ENCODE data around the gene ZNF236.
"Not testable (repeated sequence)": the region's sequence is repeated elsewhere in the genome, so short reads cannot be mapped to it uniquely, and the experiment has no call there.

Gene ZNF236

DNA sequence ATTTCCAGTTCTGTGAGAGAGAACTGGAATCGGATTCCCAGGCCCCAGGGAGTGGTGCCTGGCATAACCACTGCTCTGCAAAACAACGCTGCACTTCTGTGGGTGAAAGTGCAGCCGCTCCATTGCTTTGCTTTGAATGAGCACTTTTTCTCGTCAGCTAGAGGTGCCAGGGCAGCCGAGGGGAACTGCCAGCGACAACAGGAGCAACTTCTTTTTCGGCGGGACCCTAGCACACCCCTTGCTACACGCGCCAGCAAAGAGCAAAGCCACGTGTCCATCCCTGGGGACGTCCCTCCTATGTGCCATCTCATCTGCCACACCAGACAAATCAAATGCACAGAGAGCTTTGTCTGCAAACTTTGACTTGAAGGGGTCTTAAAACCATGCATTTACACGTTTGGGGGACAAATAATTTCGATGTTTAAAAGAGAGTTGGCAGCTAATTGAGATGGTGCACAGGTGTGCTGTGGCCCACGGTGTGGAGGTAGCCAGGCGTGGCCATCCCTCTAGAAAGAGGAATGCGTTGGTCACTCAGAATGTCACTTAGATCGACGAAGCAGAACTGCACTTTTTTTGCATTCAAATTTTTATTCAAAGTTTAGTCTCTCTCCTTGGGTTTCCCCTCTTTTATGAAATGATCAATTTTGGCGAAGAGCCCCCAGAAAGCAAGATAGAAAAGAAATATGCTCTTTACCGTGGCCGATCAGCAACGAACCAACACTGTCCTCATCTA lies 158.5 kb downstream of the ZNF236 start:
- no peak for DNase-seq (ENCODE audit: low read depth)
- no peak overlapping the region for H3K4me3 ChIP-seq (ENCODE audit: low read depth, low read length)

DNA sequence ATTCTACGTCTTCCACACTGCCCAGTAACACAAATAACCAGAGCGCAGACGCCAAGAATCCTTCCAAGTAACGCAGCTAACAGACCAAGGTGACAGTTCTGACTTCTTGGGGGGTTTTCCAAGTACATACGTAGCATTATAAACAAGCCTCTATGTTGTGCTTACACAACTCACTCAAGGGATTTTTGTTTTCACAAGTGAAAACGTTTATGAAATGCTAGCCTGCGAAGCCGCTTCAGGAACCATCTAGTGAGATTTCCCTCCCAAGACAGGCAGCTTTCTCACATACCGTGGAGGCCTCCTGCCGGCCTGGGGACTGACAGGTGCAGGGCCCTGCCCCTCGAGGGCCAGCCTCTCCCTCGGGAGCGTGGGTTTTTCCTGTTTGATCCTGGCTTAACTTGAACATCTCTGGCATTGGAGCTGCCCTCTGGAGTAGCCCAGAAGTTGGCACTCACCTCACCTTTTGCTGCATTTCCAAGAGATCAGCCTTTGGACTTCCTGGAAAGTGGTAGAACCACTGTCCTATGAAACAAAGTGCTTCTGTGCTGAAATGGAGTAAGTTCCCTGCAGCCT lies 159.1 kb downstream of the ZNF236 start:
- no peak for DNase-seq (ENCODE audit: low read depth)

DNA sequence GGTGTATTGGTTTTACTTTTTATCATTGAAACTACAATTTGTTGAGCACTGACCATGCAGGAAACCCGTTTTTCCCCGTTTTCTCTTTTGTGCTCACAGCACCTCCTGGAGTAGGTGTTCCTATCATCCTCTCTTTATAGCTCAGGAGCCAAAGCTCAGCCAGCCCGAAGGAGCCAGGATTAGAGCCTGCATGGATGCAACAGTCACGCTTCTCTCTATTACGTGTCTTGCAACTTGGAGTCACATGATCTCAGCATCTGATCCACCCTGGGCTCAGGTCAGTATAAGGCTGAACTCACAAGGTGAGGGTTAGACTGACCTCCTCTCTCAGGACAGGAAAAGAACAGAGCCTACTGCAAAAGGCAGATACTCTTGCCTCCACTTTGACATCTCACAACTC lies 159.7 kb downstream of the ZNF236 start:
- DNase-seq (ENCODE audit: low read depth) = no peak
- no peak overlapping the region for H3K4me3 ChIP-seq (ENCODE audit: low read depth, low read length)

More for the DNA sequence above, 159.1 kb downstream of the ZNF236 start:
- H3K4me3 ChIP-seq (ENCODE audit: low read depth, low read length) = no peak overlapping the region

DNA sequence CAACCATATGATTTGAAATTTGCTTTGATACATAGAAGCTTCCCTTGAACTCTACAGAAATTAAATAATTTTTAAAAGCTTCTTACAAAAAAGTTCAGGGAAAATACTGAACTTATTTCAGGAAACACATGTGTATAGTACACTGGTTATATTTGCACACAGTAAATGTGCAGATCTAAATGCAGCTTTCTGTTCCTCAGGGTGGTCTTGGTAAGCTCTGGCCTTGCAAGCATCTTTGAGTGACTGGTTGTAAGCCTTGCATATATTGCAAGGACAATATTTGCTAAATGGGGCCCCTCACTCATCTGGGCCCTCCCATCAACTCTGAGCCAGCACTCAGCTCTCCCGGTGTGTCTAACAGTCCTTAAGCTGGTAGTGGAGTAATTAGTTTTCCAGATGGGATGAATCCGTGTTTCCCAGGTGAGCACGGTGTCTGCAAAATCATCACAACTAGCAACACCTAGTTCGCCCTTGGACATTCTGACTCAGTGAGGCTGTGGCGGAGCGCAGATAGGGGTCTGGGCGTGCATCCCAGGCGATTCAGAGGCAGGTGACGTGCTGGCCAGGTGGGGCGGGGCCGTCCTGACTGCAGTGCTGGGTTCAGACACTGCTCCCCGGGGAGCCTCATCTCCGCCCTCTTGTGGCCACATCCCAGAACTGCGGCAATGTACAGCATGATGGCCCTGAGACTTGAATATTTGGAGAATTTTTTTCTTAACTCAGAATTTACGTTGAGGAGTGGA lies 160.7 kb downstream of the ZNF236 start:
- no peak overlapping the region for H3K4me3 ChIP-seq (ENCODE audit: low read depth, low read length)
- peak; percentile 31 for DNase-seq (ENCODE audit: low read depth)

DNA sequence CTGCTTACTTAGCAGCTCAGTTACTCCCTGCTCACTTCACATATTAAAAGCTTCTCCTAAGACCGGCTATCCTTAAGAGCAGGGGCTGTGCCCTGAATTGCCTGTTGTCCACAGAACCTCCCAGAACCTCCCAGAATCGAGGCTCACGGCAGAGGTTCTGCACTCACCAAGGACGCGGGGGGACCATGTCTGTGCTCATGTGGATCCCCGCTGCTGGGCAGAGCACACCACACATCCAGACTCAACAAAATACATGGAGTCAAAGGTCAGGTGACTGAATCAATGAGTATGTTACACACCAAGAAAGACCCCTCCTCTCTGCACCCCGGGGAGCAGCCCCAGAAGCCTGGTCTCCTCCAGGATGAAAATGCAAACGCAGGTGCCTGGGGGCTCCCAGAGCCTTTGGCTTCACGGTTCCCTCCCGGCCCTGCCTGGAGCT lies 161.3 kb downstream of the ZNF236 start:
- no peak for DNase-seq (ENCODE audit: low read depth)
- no peak overlapping the region for H3K4me3 ChIP-seq (ENCODE audit: low read depth, low read length)

DNA sequence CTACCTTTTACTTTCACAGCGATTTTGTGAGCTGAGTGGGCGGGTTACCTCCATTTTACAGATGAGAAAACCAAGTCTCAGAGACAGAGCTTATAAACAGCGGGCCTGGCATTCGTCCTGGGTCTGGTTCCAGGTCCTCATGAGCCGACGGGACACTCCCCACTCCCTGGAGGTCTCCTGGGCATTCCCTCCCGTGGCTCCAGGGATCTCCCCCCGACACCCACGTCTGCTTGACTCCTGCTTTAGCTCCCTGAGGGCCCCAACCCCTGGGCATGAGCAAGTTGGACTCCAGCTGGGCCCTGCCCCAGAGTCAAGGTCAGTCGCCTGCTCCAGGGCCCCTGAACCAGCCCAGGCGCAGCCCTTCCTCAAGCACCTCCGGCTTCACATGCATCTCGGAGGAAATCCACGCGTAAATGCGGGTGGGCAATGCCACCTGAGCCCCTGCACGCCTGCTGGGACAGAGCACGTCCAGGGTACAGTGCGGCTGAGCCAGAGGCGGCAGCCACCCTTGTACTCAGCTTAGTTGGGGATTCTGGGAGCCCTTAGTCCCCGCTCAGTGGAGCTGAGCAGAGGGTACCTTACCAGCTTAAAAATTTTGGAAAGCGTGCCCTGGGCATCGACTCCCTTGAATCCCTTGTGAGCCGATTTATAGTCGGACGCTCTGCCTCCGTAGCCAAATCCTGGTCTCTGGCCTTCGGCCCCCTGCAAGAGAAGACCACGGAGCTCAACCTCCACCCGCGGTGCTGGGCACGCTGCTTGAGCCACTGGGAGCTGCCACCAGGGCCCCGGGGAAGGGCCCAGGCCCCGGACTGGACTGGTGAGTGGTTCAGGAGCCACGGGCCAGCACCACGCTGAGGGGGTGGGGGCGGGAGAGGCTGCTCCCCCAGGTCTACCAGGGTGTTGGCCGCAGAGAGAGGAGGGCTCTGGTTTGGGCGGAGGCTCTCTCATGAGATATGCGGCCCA lies 162.1 kb downstream of the ZNF236 start:
- DNase-seq (ENCODE audit: low read depth) = no peak
- H3K4me3 ChIP-seq (ENCODE audit: low read depth, low read length) = no peak overlapping the region

DNA sequence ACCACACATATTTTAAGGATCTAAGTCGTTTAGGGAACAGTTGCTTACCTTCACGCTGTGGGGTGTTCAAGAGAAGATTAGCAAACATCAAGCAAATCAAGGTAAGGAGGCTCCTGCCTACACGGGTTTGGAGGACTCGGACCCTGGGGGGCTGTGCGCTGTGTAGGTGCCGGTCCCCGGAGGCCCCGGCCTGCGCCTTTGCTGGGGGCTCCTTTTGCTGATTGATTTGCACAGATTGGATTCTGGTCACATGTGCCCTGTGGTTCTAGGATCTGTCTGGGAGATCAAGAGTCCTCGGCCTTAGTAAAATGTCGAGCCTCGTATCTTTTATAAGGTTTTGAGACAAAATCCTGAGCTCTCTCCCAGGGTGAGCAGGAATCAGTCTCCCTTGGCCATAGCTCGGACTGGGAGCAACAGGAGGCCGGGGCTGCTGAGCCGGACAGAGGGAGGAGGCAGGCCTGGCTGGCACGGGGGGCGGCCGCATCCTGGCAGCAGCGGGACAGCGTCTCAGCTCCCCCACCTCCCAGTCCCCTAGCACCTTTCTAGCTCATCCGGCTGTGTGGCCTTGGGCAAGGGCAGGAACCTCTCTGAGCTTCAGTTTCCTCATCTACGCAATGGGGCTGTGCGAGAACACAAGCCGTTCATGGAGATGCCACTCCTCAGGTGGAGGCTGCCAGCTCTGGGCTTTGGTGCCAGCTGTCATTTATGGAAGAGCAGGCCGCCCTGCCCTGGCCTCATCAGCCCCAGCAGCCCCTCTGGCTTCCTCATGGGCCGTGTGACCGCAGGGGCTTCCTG lies 163.0 kb downstream of the ZNF236 start:
- DNase-seq (ENCODE audit: low read depth) = no peak
- no peak overlapping the region for H3K4me3 ChIP-seq (ENCODE audit: low read depth, low read length)

DNA sequence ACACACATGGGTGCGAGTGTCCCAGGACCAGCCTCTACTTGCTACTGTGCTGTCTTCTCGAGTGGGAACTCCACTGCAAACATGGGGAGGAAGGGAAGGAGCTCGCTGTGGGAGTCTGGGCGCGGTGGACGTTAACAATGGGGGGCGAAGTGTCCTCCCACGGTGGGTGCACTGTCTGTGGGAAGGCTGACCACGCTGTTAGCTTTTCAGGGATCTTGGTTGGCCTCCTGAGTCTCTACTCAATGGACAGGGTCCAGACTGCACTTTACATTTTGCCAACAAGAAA lies 163.5 kb downstream of the ZNF236 start:
- no peak overlapping the region for H3K4me3 ChIP-seq (ENCODE audit: low read depth, low read length)
- DNase-seq (ENCODE audit: low read depth) = no peak

DNA sequence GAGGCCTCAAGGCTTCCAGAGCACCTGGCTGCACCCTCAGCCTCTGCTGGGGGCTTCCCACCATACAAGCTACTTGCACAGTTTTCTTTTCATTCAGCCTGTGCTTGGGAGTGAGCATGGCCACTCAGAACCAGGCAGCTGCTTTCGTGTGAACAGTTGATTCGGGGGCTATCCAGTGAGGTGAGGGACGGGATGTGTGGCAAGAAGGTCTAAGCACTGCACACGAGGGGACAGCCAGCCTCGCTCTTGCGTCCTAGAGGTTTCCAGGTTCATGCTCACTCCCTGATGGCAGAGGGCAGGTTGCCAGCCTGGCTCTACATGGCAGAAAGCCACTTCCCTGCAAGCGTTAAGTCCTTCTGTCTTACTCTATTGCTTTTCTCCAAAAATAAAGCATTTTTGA lies 164.0 kb downstream of the ZNF236 start:
- no peak overlapping the region for H3K4me3 ChIP-seq (ENCODE audit: low read depth, low read length)
- DNase-seq (ENCODE audit: low read depth) = no peak

DNA sequence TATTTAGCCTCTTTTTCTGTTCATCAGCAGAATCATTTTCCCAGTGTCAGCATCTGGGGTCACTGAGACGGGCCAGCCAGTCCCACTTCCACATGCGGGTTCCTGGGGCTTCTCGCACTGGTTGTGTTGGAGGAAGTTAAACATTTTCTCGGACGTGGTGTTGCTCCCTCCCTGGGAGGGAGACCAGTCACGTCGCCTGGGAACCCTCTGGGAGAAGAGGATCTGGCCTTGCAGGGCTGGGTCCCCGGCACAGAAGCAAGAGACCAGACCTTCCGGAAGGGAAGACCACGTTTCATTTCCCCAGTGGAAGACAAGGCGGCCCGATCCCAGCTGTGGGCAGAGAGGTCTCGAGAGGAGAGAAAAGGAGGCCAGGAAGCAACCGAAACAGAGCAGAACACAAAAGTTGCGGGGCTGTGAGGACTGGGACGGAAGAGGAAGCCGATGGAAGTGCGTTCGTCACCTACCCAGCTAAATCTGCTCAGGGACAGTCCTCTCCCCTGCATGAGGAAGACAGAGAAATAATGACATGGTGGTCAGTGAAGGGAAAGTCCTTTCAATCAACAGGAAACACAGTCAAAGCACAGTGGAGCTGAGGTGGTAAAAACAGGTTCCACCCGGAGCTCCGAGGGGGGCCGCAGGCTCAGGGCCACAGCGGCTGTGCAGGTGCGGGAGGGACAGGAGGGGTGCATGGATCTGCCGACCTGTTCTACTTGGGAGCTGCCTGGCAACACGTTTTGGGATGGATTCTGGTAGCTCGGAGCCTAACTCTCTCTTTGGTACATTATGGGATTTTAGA lies 165.9 kb downstream of the ZNF236 start:
- DNase-seq (ENCODE audit: low read depth) = no peak

DNA sequence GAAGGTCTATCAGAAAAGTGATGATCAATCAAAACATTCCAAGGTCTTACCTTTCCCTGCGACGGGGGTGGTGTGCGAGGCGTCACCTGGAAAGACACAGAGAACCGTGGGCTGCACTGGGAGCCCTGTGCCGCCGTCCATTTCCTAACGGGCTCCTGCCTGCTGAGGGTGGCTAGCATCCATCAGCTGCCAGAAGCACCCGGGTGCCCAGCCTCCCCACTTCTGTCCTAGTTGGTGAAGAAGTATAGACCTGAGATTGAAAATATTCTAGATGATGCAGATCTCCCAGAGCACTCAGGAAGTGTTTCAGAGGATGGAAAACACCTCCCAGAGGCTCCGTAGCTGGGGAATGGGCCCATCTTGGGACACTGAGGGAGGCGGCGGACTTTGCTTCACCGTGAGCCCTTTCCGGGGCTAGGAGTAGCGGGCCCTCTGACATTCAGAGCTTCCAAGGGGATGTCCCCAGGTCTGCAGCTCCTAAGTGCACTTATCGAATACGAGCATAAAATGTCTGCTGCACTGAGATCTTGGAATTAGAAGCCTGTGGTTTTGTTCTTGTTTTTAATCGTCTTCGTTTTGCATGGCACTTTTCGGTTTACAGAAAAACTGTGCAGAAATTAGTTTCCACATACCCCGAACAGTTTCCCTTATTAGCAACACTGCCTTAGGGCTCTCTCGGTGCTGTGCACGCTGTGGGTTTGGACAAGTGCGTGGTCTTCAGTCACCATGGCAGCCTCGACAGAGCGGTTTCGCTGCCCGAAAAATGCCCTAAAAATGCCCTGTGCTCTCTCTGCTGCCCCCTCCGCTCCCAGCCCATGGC lies 166.7 kb downstream of the ZNF236 start:
- H3K4me3 ChIP-seq (ENCODE audit: low read depth, low read length) = no peak overlapping the region
- no peak for DNase-seq (ENCODE audit: low read depth)

More for the DNA sequence above, 165.9 kb downstream of the ZNF236 start:
- no peak overlapping the region for H3K4me3 ChIP-seq (ENCODE audit: low read depth, low read length)

DNA sequence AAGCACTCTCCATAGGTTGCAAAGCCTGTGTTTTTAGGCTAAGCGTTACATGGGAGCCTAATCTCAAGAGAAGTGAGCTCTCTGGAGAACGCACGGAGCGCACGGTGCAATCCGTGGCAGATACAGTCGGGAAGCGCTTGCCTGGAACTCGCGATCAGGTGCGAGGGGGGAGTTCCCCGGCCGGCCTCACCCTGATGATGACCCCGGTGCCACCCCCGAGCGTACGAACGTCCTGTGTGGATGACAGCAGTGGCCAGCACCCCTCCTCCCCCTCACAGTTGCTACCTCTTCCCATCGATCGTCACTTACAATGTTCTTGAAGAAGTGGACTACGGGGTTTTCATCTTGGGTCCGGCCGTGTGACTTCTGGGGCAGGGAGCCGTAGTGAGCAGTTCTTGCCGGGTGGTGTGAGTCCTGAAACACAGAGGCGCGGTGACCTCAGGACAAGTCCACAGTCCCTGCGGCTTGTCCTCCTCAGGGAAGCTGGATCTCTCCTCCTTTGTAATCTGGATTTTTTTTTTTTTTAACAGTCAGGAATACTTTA lies 167.4 kb downstream of the ZNF236 start:
- no peak overlapping the region for H3K4me3 ChIP-seq (ENCODE audit: low read depth, low read length)
- no peak for DNase-seq (ENCODE audit: low read depth)

DNA sequence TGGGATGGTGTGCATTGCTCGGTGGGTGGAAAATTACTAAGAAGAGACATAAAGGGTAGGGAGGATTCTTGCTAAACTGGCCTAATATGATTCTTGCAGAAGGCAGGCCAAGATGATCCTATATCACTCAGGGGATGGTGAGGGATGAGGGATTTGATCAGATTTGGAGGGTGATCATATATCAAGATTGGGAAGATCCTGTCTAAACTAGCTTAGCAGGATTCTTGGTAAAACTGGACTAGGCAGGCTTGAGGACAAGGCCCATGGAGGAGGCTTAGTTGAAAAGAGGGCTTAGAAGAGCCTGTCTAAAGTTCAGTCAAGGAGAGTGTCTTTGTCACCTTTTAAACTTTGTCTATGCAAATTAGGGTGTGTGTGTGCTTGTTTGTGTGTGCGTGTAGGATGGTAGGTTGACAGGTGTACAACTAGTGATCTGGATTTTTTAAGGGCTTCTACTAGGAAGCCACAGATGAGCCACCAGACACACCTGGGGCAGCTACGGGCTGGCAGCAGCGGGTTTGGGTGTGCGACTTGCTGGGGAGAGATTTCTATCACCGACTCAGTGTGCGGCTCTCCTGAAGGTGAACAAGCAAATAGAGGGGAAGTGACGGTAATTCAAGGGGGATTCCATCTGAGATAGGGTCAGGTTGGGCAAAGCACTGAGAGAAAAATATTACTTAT lies 168.1 kb downstream of the ZNF236 start:
- H3K4me3 ChIP-seq (ENCODE audit: low read depth, low read length); DNase-seq (ENCODE audit: low read depth): not testable (repeated sequence)

DNA sequence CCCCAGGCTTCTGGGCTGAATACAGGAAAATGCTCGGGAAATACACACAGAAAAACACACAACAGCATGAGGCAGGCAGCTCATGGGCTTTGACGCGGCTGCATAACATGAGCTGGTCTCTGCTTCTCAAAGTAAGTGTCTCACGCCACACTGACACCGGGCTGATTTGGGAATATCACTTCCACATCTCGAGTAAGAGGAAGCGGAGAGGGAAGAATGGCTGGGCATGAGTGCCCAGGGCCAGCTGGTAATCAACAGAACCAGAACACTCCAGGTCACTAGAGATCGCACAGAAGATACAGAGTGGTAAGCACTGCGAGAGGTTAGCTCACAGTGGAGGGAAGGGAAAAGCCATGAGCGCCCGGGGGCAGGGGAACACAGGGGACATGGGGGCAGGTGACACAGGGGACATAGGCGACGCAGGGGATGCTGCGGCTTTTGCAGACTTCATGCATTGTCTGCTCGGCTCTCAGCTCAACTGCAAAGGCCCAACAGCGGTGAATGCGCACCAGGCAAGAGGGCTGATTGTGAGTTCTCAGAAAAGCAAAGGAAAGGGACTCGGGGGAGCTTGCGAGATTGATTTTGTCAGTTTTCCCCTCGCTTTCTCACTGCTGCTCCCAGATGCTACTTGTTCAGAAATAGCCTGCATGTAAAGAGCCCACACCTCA lies 168.8 kb downstream of the ZNF236 start:
- no peak for DNase-seq (ENCODE audit: low read depth)
- no peak overlapping the region for H3K4me3 ChIP-seq (ENCODE audit: low read depth, low read length)

DNA sequence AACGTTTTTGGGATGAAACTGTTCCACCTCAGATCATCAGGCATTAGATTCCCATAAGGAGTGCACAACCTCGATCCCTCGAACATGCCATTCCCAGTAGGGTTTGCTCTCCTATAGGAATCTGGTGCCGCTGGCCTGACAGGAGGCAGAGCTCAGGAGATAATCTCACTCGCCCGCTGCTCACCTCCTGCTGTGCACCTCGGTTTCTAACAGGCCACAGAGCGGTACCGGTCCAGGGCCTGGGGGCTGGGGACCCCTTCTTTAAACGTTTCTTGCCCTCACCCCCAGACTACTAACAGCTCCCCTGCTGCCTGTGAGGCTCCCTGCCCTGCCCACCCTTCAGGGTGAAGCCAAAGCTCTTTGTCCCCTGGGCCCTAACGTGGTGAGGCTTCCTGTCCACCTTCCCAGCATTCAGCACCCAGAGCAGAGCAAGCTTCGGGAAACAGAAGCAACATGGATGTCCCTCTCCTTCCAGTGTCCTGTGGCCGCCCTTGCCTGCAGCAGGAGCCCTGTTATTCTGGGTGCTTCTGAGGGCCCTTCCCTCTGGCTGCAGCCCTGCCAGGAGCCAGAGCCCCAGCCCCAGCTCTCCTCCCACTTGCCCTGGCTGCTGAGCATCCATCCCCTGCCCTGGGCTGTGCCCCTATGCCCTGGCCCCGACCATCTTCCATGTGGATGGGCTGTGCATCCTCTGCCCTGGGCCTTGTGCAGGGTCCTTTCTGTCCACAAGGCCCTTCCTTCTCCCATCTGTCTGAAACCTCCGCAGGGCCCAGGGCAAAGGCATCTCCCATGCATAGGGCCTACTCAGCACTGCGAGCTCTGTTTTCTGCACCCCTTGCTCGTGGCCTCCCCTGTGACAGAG lies 170.1 kb downstream of the ZNF236 start:
- DNase-seq (ENCODE audit: low read depth) = no peak
- H3K4me3 ChIP-seq (ENCODE audit: low read depth, low read length) = no peak overlapping the region
